ENCODE results near the gene JMJD8. TPM values are rescaled to one million over a fixed set of nuclear protein-coding genes. Genes with fewer than 3 reads are reported as not detected.
A peak's percentile ranks its signal among the peaks of the same experiment; 100 is the strongest.

The JMJD8 gene
- total and polyA plus RNA-seq, 9 of the 15 experiments (the other 6 are each of a cell fraction or from before 2014, with no cell fraction given): 1.2 to 50.6 (median 29.3) TPM

GRCh38 chr16:720447-720989 is 36.4 kb upstream of the JMJD8 start (continued):
- TF ChIP-seq ZNF699 (CRISPR knock-in tag; IDR thresholded peaks at IDR 0.05; ENCODE audit: insufficient replicate concordance) (no peak), C11orf30 (IDR thresholded peaks at IDR 0.05; ENCODE audit: low read depth) (no peak; the same call in 1 of the 2 replicates), RBM34 (IDR thresholded peaks at IDR 0.05; ENCODE audit: borderline replicate concordance, insufficient read depth, low read length) (no peak), SETDB1 (IDR thresholded peaks at IDR 0.05; ENCODE audit: low read length) (no peak), ILK (tag; IDR thresholded peaks at IDR 0.05; ENCODE audit: borderline replicate concordance, low read depth) (no peak), ZNF347 (CRISPR knock-in tag; IDR thresholded peaks at IDR 0.05; ENCODE audit: low read depth) (no peak), NFE2L1 (tag; IDR thresholded peaks at IDR 0.05; ENCODE audit: borderline replicate concordance, low read depth) (no peak), ZNF239 (CRISPR knock-in tag; IDR thresholded peaks at IDR 0.05) (no peak), ZC3H8 (IDR thresholded peaks at IDR 0.05) (no peak), BACH1 (tag; IDR thresholded peaks at IDR 0.05) (no peak), ZNF197 (CRISPR knock-in tag; IDR thresholded peaks at IDR 0.05; ENCODE audit: low read depth) (no peak), ZHX1 (conservative IDR thresholded peaks at IDR 0.05; ENCODE audit: low read length) (no peak), ZNF134 (CRISPR knock-in tag; conservative IDR thresholded peaks at IDR 0.05) (no peak), WHSC1 (IDR thresholded peaks at IDR 0.05; ENCODE audit: low read length) (no peak), TBP (optimal IDR thresholded peaks at IDR 0.05; ENCODE audit: low read depth, low read length) (peak; percentile 51), ZNF184 (CRISPR knock-in tag; IDR thresholded peaks at IDR 0.05) (no peak), CHAMP1 (IDR thresholded peaks at IDR 0.05) (no peak), ZC3H4 (CRISPR knock-in tag; IDR thresholded peaks at IDR 0.05; ENCODE audit: borderline replicate concordance) (no peak), DLX4 (CRISPR knock-in tag; IDR thresholded peaks at IDR 0.05) (no peak), ZBTB7A (IDR thresholded peaks at IDR 0.05; ENCODE audit: borderline replicate concordance, control insufficient read depth, low read depth, low read length) (no peak; the same call in 1 of the 2 replicates), ELK1 (CRISPR knock-in tag; IDR thresholded peaks at IDR 0.05) (no peak), ZNF507 (tag; conservative IDR thresholded peaks at IDR 0.05) (no peak)

All from K562 (cell line).